COR-L47 (cell line): ENCODE measurements around the gene PSMD14.

ENCODE experiments used
- DNase-seq: peaks from one replicate; lab custom pipeline; 2025; lab: John Stamatoyannopoulos, UW

PSMD14 gene

DNA sequence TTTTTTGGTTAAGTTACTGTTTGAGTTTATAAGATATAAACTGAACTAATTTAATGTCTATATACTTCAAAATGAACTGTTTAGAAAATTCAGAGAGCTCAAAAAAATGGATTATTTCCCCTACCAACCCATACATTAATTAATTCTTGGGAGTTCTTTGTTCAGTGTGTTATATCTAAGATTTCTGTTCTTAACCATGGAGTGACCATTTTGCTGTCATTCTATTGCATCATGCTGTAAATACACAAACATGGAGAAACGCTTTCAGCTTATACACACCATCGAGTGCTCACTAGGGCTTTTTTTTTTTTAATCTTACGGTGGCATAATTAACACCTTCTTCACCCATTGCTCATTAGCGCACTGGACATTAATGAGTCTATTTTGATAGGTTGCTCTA is 74.5 kb downstream of the PSMD14 start:
- DNase-seq: no peak

DNA sequence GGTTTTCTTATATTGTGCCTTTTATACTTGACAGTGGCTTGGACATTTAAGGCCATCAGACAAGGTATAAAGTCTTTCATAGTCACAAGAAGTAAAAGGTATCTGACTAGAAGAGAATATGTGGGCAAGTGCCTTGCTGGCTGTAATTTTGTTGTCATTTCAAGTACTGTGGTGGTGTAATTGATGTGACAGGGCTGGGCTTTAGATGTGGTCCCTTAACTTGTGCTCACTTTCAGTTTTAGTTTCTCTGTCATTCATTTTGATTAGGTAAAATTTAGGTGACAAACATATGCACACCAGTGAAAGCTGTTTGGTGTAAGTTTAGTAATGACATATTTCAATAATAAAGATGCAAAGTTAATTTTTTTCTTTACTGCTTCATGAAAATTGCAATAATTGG is 76.6 kb downstream of the PSMD14 start:
- DNase-seq: no peak

DNA sequence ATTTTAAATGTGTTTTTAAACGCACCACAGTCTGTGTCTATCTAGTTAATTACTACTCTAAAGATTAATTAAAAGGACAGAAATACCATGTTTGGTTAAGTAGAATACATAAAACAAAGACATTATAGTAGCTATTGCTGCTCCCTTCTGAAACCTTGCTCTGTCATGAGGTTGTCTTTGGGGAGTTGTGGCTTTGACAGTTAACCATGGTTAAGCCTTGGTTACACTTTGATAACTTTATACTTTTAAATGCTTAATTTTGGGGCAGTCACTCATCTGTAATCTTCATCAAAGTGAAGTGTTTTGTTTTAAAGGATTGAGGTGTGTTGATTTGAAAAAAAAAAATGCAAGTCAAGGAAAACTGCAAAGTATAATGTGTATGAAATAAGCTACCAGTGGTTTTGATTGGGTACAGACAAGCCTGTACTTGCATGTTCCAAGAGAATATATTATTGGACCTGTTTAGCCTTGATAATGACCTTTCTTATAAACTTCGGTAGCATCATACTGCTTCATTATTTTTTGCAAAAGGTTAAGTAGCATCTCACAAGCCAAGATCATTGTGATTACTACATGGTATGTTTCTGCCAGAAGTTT is 78.1 kb downstream of the PSMD14 start:
- DNase-seq: no peak

DNA sequence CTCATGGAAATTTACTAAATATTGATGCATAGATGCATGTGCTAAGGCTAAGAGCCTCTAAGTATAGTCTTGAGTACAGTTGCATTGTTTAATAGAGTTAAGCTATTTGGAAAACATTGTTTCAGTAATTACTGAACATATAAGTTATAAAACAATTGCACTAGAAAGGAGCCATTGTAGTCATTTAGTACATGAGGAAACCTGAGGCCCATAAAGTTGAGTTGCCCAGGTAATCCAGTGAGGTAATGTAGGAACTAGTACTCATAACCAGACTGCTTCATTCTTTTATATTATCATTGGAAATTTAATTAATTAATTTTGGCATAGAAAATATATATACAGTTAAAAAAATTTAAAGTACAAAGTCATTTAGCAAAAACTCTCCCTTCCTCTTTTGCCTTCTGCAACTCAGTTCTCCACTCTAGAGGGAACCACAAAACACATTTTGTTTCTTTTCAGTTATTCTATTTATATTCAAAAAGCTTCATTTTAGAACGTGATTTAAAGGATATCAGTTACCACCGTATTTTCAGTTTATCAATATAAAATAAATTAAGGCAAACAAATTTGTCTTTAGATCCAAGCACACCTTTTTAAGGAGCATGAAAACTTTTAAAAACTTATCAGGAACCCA is 80.0 kb downstream of the PSMD14 start:
- DNase-seq: no peak

DNA sequence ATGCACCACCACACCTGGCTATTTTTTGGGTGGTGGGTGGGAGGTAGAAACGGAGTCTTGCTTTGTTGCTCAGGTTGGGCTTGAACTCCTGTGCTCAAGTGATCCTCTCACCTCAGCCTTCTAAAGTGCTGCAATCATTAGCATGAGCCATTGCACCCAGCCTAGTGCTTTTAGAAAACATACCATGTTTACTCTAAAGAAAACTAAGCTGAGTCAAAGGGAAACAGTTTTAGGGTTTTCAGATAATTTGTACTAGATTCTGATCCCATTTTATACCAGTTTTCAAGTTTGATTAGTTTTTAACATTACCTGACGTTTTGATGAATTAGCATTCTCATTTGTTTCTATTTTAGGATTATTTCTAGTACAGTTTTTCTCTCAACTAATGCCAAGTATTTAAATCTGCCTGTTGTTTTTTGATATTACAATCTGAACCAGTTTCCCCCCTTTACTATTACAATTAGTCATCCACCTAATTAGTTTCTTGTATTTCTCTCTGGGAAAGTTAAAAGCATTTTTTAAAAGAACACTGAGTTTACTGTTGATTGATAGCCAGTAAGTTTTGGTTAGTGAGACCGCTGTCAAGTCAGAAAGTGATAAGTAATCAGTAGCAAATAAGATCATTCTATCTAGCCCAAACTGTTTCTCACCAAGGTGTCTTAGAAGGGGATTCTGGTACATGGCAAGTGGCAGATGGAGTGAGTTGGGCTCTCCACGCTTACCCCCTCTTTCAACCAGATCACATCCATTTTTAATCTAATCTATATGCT is 83.7 kb downstream of the PSMD14 start:
- no peak for DNase-seq

DNA sequence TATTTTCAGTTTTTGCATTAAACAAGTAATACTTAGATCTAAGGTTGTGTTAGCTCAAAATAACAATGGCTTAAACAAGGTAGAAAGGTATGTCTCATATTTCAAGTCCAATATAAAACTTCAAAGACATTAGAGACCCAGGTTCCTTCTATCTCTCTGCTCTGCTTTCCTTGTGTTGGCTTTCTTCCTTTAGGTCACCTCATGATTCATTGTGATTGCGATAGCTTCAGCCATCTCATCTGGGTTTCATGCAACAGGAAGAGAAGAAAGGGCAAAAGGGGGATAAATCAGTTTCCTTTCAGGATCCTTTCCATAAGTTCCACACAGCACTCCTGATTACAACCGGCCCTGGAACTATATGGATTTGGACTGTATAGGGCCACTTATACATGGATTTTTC is 91.9 kb downstream of the PSMD14 start:
- no peak for DNase-seq

DNA sequence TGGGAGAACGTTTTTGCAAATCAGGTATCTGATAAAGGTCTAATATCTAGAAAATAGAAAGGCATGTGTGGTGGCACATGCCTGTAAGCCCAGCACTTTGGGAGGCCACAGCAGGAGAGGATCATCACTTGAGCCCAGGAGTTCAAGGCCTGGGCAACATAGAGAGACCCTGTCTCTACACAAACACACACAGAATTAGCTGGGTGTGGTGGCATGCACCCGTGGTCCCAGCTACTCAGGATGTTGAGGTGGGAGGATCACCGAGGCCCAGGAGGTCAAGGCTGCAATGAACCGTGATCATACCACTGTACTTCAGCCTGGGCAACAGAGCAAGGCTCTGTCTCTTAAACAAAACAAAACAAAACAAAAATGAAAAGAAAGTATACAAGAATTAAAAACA is 94.1 kb downstream of the PSMD14 start:
- DNase-seq: no peak

DNA sequence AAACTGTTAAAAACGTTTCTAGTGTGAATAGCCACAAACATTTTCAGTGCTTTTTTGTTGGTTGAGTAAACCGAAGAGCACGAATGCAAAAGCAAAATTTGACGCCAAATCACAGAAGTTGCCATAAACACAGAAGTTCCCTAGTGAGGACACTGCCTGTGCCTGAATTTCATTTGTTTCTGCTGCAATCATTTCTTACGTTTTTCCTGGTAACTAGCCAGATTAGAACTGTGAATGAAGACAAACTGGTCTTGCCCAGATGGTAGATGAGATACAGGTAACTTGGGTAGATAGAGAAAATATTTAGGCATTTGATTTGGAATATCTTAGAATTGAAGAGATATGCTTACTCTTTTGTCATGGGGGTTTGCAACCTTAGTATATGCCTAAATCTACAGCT is 98.1 kb downstream of the PSMD14 start:
- no peak for DNase-seq

DNA sequence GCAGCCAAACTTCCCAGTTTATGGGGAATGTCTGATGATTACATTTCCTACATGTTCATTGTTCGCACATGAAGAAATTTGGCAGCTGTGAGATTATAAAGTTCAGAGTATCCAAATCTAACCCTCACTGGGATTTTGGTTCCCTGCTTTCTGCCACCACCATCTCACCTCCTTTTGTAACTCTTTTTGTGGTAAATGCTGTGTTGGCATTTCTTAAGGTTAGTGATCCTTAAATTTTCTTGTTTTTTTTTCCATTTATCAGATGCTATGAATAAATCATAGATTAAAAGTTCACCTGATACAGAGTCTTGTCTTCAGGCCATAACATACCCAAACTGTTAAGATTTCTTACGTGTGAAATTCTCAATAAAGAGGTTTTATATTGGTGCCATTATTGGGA is 99.4 kb downstream of the PSMD14 start:
- DNase-seq: no peak

DNA sequence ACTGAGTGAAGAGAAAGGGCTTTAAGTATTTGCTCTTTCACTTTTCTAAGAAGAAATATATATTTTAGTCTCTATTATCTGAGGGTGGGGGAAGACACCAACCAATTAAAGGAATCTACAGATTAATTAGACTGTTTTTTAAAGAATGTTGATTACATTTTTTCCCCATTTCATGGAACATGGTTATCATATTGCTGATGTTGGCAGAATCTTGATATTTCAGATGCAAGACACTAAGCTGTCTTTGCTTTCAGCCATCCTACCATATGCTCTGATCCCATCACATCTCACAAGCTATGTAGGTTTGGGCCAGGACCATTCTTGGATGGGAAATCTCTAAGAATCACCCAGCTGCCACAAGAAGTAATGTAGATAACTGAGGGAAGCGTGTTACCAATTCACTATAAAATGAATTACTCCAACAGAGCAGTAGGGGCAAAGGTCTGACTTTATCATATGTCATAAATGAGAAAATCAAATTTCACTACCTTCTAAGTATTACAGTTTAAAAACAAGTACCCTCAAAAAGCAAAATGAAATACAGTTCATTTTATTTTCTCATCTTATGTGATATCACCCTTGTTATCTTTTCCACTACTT is 101.2 kb downstream of the PSMD14 start:
- no peak for DNase-seq

DNA sequence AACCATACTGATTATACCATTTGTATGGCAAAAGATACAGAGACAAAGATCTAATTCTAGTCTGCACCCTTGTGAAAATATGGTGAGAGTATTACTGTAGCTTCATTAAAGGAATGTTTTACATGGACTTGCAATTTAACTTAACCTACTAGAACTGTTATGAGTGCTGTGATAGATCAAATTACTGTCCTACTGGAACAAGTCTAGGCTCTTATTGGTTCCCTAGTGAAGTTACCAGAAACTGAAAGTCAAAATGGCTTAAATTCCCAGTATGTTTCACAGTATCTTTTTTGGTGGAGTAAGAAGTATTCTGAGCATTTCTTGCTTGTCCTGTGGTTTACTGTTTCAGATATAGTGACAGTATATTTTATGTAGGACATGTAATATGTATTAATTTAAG is 104.1 kb downstream of the PSMD14 start:
- DNase-seq: no peak

DNA sequence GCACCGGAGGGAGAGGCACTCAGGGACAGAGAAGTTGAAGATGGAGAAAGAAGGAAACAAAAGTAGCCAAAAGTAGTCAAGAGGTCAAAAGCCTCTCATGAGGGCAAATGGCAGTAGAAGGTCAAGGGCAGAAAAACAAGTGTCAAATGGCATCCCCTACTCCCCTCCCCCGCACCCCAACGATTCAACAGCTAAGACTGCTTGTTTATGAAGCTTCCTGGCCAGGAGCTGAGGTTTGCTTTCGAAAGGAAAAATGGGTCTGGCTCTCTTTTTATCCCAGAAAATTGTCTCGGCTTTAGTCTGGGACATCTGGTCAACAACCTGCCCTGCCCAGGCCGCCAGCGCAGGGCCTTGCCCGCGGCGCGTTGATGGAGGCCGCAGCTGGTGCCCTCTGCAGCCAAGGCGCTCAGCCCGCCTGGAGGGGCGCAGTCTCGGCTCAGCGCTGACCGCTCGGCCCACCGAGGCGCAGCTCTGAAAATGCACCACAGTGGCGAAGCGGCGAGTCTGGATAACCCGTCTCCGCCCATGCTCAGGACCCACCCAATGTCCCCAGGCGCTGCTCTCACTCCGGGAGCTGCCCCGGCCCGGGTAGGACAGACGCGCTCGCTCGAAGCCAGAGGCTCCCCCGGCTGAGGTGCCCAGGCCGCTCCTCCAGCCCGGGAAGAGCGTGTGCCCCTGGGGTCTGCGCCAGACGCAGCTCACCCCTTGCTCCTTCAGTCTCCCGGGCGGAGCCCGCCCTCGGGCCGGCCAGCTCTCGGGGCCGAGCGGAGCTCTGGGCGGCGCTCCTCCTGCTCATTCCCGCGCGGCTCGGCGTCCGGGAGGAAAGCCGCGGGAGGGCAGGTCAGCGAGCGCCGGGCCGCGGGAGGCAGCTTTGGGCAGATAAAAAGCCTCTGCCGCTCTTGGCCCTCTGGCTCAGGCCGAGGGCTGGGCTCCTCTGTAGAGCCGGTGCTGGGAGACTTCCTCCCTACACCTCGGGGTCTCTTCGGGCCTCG is 106.1 kb downstream of the PSMD14 start:
- no peak for DNase-seq

DNA sequence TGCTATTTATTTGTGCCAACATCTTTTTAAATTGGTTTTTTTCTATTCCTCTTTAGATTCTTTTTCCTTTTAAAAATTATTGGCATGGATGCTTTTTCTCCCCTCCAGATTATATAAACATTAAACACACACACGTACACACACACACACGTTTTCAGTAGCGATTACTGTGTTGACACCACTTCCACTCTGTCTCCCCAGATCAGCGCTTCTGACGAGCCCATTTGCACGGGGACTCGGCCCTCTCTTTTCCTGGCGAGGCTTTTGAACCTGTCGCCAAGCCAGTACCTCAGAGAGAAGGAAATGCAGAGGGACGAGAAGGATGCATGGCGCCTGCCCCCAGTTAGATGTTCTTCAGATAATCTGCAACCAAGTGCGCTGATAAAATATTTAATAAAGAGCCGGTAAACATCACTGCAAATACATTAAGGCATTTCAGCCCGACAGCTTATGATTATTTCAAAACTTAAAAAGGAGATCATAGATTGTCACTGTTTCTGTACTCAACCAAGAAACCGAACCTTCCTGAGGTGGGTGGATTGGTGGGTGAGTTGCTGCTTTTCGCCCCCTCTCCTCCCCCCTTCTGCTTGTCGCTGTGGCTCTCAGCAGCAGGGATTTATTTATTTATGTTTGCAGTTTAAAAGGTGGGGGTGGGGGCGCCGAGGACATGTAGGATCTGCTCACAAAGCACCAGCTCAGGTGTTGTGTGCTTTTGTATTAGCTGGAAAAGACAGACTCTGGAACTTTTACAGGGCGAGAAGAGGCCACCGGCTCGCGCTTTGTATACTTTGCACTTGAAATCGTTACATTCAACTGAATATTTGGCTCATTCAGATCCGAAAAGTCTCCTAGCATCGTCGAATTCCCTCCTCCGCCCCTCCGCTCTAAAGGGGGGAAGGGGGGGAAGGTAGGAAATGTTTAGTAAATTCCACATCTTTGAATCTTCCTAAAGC is 107.1 kb downstream of the PSMD14 start:
- peak; percentile 23 for DNase-seq

DNA sequence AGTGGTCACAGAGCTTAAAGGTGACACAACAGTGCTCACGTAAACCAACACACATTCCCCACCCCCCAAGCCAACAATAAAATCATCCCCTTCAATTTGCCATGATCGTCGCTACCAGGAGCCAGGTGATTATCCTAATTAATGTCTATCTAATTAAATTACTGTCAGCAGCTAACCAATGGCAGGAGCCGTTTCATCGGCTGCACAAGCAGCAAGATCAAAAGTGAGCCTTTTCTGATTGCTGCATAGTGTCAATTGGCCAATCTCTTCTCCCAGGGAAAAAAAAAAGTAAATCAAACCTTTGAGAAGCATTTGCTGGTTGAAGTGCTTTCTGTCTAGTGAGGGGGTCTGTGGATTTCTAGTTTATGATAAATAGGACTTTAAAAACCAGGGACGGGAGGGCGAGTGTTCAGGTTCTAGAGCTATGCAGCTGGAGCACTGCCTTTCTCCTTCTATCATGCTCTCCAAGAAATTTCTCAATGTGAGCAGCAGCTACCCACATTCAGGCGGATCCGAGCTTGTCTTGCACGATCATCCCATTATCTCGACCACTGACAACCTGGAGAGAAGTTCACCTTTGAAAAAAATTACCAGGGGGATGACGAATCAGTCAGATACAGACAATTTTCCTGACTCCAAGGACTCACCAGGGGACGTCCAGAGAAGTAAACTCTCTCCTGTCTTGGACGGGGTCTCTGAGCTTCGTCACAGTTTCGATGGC is 107.9 kb downstream of the PSMD14 start, which contains the start of gene TBR1:
Gene TBR1 (plus strand): TSS at position 311 of the 721 bp plus-strand sequence. CDS start 114 bp downstream, at position 425.
- DNase-seq: peak; percentile 56

DNA sequence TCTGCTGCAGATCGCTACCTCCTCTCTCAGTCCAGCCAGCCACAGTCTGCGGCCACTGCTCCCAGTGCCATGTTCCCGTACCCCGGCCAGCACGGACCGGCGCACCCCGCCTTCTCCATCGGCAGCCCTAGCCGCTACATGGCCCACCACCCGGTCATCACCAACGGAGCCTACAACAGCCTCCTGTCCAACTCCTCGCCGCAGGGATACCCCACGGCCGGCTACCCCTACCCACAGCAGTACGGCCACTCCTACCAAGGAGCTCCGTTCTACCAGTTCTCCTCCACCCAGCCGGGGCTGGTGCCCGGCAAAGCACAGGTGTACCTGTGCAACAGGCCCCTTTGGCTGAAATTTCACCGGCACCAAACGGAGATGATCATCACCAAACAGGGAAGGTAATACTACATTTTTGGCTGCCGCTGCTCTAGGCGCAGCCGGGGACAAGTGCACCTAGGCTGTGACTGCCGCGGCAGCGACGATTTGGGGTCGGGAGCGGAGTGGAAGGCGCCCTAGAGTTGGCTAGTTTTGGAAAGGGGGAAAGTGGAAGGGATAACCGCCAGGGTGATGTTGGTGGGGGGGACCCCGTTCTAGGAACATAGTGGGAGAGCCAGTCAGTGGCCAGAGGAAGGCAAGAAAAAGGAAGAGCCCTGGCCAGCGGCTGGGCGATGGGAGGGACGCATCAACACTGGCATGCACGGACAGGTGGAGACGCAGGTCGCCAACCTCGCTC is 108.6 kb downstream of the PSMD14 start:
- DNase-seq: peak; percentile 27

DNA sequence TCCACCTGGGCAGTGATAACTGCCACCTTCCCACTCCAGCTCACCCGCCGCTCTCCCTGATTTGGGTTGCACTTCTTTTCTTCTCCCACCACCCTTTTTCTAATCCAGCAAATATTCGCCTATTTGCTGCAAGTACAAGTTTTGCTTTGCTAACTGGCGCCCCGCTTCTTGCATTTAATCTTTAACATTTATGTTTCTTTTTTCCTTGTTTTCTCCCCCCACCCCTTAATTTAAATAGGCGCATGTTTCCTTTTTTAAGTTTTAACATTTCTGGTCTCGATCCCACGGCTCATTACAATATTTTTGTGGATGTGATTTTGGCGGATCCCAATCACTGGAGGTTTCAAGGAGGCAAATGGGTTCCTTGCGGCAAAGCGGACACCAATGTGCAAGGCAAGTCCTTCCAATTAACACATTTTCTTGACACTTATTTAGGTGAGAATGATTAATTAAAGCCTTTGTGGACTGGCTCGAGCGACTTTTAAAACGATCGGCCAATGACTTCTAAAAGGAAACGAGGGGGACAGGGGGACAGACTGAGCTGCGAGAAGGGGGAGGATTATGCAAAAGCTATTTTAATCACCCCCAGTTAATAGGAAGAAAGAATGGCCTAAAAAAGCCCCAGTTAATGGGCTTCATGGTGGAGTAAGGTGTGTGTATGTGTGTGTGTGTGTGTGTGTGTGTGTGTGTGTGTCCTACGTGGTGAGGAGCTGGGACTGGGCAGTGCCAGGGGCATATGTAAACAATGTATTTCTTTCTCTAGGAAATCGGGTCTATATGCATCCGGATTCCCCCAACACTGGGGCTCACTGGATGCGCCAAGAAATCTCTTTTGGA is 109.4 kb downstream of the PSMD14 start:
- DNase-seq: no peak

DNA sequence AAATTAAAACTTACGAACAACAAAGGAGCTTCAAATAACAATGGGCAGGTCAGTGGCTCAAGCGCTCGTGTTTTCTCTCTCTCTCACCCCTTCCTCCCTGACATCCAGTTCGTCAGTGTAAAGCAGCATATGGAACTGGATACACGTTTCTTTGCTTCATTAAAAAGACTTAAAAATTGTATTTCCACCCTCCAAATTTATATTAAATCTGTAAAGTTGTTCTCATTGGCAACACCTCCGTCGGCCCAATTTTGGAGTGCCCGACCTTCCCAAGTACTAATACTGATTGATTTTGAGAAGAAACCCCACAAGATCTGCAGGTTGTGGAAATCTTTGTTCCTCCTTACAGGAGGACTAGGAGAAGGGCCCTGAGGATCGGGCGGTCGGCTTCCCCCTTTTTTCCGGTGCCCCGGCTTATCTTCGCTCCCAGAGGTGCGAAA is 110.1 kb downstream of the PSMD14 start:
- no peak for DNase-seq
